DND-41 (cell line): ENCODE results near the gene CFAP47.

Source experiments
- ATAC-seq: fragments of 200-7000 bp; cut with Tn5 transposase; 3 replicates; pipeline ENCODE4 v1.9.1; 2021; ENCODE audit warnings: low read depth; ENCODE audit not compliant: insufficient read depth
- DNase-seq: peaks from one replicate; pipeline ENCODE4 v3.0.0-alpha.2; 2020
- H2AFZ ChIP-seq: 2 replicates; pipeline ENCODE4 v1.6.0; 2012; ENCODE audit warnings: low read depth, low read length
- H3K27ac ChIP-seq: 2 replicates; pipeline ENCODE4 v1.5.1; 2012; ENCODE audit warnings: low read length, inconsistent platforms
- H3K27me3 ChIP-seq: fragments of 200-600 bp; sonication (generic); 2 replicates; pipeline ENCODE4 v1.6.0; 2012; ENCODE audit warnings: low read length, mild to moderate bottlenecking, inconsistent platforms; ENCODE audit not compliant: insufficient read depth, poor library complexity
- H3K36me3 ChIP-seq: 2 replicates; pipeline ENCODE4 v1.5.1; 2012; ENCODE audit warnings: low read length, inconsistent platforms; ENCODE audit not compliant: insufficient read depth
- H3K4me1 ChIP-seq: 2 replicates; pipeline ENCODE4 v1.5.1; 2012; ENCODE audit warnings: mild to moderate bottlenecking, low read length; ENCODE audit not compliant: insufficient read depth
- H3K4me2 ChIP-seq: 2 replicates; pipeline ENCODE4 v1.6.0; 2012; ENCODE audit warnings: mild to moderate bottlenecking, moderate library complexity, low read length, inconsistent platforms; ENCODE audit not compliant: insufficient read depth
- H3K4me3 ChIP-seq, 2 experiments: fragments of 200-600 bp in 1 of 2; shearing (Covaris generic) in 1 of 2; 2 replicates each; pipeline ENCODE4 v1.5.1; 2012 to 2016; ENCODE audit warnings: inconsistent platforms in 2 of 2, low read length in 2 of 2, mild to moderate bottlenecking in 2 of 2, low read depth in 1 of 2, moderate library complexity in 1 of 2
- H3K79me2 ChIP-seq: 2 replicates; pipeline ENCODE4 v1.6.0; 2012; ENCODE audit warnings: low read length, inconsistent platforms; ENCODE audit not compliant: insufficient read depth
- H3K9ac ChIP-seq: 2 replicates; pipeline ENCODE4 v1.6.0; 2012; ENCODE audit warnings: low read depth, mild to moderate bottlenecking, inconsistent platforms, low read length, moderate library complexity
- H3K9me3 ChIP-seq: 2 replicates; pipeline ENCODE4 v1.5.1; 2012; ENCODE audit warnings: low read length, moderate library complexity, mild to moderate bottlenecking, inconsistent platforms; ENCODE audit not compliant: insufficient read depth, severe bottlenecking
- H4K20me1 ChIP-seq: 2 replicates; pipeline ENCODE4 v1.6.0; 2012; ENCODE audit warnings: low read length; ENCODE audit not compliant: insufficient read depth
- EZH2 ChIP-seq: IDR thresholded peaks from 3 replicates; pipeline ENCODE4 v1.6.1; 2012; ENCODE audit warnings: borderline replicate concordance, low read depth, mild to moderate bottlenecking, moderate library complexity, low read length, inconsistent platforms; ENCODE audit not compliant: severe bottlenecking
- TF ChIP-seq, protein P1 (sequence below): IDR thresholded peaks from 2 replicates; pipeline ENCODE4 v1.5.1; 2012; ENCODE audit warnings: borderline replicate concordance, low read length, moderate library complexity, mild to moderate bottlenecking; ENCODE audit not compliant: poor library complexity, severe bottlenecking; ENCODE audit errors: extremely low read depth

CFAP47 gene

DNA sequence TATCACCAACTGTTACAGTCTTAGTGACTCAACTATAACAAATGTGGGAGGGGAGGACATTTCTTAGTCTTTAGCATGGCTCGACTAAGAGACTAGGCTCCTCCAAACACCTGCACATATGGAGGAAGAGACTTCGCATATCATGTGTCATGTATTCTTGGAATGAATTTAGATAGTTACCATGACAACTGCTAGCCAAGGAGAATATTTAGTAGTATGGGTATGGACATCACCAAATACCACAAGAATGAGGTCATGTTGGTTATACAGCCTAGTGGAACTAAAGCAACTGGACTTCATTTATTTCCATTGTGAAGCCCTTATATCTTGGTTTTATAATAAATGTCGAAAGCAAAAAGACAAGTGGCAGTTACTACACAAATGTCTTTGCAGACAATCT lies 512.3 kb downstream of the CFAP47 start:
- H3K27ac ChIP-seq, result no peak overlapping the region
- no peaks in the 10 kb centered on the region for H3K36me3 ChIP-seq
- no peak overlapping the region for H3K4me2 ChIP-seq
- H3K9ac ChIP-seq, result no peak overlapping the region
- H4K20me1 ChIP-seq, result no peaks in the 10 kb centered on the region
- H3K79me2 ChIP-seq, result no peaks in the 10 kb centered on the region
- TF ChIP-seq, protein P1, sequence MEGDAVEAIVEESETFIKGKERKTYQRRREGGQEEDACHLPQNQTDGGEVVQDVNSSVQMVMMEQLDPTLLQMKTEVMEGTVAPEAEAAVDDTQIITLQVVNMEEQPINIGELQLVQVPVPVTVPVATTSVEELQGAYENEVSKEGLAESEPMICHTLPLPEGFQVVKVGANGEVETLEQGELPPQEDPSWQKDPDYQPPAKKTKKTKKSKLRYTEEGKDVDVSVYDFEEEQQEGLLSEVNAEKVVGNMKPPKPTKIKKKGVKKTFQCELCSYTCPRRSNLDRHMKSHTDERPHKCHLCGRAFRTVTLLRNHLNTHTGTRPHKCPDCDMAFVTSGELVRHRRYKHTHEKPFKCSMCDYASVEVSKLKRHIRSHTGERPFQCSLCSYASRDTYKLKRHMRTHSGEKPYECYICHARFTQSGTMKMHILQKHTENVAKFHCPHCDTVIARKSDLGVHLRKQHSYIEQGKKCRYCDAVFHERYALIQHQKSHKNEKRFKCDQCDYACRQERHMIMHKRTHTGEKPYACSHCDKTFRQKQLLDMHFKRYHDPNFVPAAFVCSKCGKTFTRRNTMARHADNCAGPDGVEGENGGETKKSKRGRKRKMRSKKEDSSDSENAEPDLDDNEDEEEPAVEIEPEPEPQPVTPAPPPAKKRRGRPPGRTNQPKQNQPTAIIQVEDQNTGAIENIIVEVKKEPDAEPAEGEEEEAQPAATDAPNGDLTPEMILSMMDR, result no peak
- no peak for TF ChIP-seq EZH2
- H3K27me3 ChIP-seq, result no peaks in the 10 kb centered on the region
- no peak overlapping the region for H3K4me3 ChIP-seq
- no peaks in the 10 kb centered on the region for H3K9me3 ChIP-seq
- no peak overlapping the region for H2AFZ ChIP-seq
- DNase-seq (no peak), ATAC-seq (no peak)
- H3K4me1 ChIP-seq, result no peaks in the 10 kb centered on the region

DNA sequence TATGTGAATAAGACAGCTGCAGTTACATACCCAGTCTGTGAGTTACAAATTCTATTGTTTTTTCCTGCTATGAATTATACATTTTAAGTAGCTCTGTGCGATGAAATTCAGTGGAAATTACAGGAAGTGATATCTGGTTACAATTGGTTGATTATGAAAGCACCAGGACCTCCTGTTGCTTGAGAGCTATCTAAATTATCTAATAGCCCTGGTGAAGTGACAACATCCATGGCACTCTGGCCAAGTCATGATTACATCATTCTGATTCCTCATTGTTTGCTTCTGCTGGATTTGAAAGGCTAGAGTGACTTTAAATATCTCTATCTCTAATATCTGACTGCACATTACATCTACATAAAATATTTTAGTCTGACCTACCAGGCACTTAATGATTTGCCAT lies 515.0 kb downstream of the CFAP47 start:
- no peak overlapping the region for H3K4me2 ChIP-seq
- H3K9ac ChIP-seq, result no peak overlapping the region
- H3K4me1 ChIP-seq, result no peaks in the 10 kb centered on the region
- no peak for ATAC-seq
- H4K20me1 ChIP-seq, result no peaks in the 10 kb centered on the region
- H3K9me3 ChIP-seq, result no peaks in the 10 kb centered on the region
- no peak for DNase-seq
- TF ChIP-seq, protein P1, result no peak
- TF ChIP-seq EZH2, result no peak
- no peaks in the 10 kb centered on the region for H3K27me3 ChIP-seq
- H2AFZ ChIP-seq, result no peak overlapping the region
- no peaks in the 10 kb centered on the region for H3K79me2 ChIP-seq
- no peak overlapping the region for H3K4me3 ChIP-seq
- no peak overlapping the region for H3K27ac ChIP-seq
- no peaks in the 10 kb centered on the region for H3K36me3 ChIP-seq
